Fibroblast of skin of left biceps (primary cell): ENCODE measurements around the gene HOXA3.
A peak's percentile ranks its signal among the peaks of the same experiment; 100 is the strongest.

Experiments
- DNase-seq, 2 experiments: peaks; one replicate each; pipeline ENCODE4 v3.0.0-alpha.2; 2013; ENCODE audit warnings: low read depth in 2 of 2

HOXA3 gene

GRCh38 chr7:27156508-27156898 is 4.1 kb upstream of the HOXA3 start, which contains the start of gene HOXA7:
Gene HOXA7 (minus strand): TSS chr7:27156675. CDS start chr7:27156545, 130 bp downstream.
- DNase-seq, result no peak

- no peak for DNase-seq
Measured at GRCh38 chr7:27155816-27156507, 3.6 kb upstream of the HOXA3 start.

- no peak for DNase-seq
Measured at GRCh38 chr7:27154901-27155815, 2.8 kb upstream of the HOXA3 start.

- no peak for DNase-seq
Measured at GRCh38 chr7:27154369-27154768, 2.0 kb upstream of the HOXA3 start.

DNA sequence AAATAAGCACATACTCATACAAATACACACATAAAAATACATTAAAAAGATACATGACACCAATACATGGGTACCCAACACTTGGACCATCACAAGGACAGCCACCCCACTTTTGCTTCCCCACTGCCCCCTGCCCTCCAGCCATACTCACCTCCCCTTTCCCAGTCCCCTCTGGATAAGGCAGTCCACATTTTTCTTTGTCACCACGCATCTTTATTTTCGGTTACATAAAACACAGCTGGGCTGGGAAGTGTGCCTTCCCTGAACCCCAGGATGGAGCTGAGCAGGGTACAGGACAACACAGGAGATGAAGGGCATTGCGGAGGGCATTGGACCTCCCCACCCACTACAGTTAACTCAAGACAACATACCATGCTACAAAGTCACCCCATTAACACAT is 1.1 kb upstream of the HOXA3 start:
- DNase-seq, result no peak

DNA sequence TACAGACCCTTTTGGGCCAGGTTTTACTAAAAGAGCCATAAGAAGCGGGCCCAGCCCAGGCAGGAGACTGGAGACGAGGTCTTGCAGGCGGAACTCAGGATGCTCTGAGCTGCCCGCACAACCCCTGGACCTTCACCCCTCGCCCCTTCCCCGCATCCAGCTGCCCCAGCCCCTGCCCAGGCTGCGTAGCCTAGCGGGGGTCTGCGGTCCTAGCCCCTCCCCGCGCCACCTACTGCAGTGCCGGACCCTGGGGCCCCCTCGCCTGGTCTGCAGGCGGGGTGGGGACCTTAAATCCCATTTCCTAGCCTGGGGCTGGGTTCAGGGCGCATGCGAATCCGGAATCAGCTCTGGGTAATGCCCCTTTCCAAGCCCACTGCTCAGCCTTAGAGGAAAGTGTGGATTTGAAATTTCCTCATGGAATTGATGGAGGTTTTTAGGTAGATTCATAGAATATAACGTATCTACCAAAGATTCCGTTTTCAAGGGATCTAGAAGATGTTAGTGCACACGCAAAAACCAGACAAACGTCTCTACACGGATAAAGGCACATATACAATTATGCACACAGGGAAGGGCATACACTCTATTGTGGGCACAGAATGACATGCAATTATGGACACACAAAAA is 546 bp upstream of the HOXA3 start:
- DNase-seq, result no peak

- DNase-seq, result no peak
Measured at GRCh38 chr7:27151341-27151930, 947 bp downstream of the HOXA3 start.

- DNase-seq, result peak in 1 of 2 experiments; percentile 53
Measured at GRCh38 chr7:27150568-27151340, 1.6 kb downstream of the HOXA3 start.

GRCh38 chr7:27149842-27150567 is 2.4 kb downstream of the HOXA3 start:
- DNase-seq, result no peak

- DNase-seq, result no peak
Measured at GRCh38 chr7:27148756-27149641, 3.4 kb downstream of the HOXA3 start.

GRCh38 chr7:27148031-27148755 is 4.2 kb downstream of the HOXA3 start:
- no peak for DNase-seq

- DNase-seq, result no peak
Measured at GRCh38 chr7:27147199-27148030, 5.0 kb downstream of the HOXA3 start, which contains the start of gene HOXA6. Gene HOXA6 (minus strand): TSS chr7:27147774. CDS start chr7:27147749, 25 bp downstream.

- no peak for DNase-seq
Measured at GRCh38 chr7:27146491-27147198, 5.7 kb downstream of the HOXA3 start.

DNA sequence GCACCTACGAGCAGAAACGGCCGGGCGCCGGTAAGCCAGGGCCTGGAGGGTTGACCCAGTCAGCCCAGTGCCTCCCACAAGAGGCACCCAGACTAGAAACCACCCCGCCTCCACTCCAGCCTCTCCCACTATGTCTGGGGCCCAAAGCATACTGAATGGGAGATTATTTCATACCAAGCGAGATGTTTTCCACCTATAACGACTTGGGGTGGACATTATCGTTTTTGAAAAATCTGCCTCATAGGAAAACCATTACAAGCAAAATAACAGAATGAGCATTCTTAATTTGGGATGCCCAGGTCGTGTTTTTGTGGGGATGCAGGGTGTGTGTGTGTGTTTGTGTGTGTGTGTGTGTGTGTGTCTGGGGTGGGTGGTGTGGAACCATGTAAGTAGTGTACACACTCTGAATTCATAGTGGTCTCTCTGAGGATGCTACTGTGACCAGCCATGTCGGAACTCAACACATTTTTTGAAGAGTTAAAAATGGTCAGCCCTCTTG is 6.4 kb downstream of the HOXA3 start:
- DNase-seq, result no peak

DNA sequence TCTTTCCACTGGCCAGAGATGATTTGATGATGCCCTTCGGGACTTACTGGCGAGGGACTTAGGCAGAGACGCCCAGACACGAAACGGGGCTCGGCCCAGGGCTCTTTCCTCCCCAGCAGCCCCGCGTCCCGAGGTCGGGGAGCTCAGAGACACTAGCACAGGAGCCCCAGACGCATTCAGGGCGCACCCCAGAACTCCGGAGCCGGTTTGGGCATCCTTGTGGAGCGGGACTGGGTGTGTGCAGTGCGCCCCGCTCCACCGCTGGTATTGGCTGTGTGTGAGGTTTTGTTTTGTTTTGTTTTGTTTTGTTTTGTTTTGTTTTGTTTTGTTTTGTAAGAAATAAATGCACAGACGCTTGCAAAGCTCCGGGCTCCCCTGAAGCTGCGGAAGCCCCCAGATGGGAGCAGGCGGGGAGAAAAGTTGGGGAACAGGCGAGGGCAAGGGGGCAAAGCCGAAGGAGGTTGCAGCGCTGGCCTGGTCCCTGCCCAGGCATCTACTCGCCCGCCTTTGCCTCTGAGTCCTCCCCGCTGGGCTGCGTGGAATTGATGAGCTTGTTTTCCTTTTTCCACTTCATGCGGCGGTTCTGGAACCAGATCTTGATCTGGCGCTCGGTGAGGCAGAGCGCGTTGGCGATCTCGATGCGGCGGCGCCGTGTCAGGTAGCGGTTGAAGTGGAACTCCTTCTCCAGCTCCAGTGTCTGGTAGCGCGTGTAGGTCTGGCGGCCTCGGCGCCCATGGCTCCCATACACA is 7.0 kb downstream of the HOXA3 start:
- DNase-seq, result no peak

DNA sequence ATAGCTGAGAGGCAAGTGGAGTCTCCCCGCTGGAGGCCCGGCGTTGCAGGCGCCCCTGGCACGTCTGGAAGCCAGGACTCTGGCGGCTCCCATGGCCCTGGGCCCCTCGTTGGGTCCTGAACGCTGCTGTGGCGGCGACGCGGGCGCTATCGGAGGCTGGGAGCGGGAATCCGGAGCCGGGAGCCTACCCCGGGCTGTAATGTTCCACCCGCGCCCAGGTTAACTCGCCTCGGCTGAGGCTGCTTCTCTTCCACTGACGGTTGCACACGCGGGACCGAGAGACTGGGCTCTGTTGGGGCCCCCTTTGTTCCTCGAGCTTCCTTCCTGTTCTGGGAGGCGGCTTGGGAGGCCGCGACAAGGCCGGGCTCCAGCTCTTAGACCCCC is 7.6 kb downstream of the HOXA3 start:
- no peak for DNase-seq
